Measurements from ENCODE around the gene CTNND2. TPM values are rescaled to one million over a fixed set of nuclear protein-coding genes. Genes with fewer than 3 reads are reported as not detected.

CTNND2 gene, protein sequence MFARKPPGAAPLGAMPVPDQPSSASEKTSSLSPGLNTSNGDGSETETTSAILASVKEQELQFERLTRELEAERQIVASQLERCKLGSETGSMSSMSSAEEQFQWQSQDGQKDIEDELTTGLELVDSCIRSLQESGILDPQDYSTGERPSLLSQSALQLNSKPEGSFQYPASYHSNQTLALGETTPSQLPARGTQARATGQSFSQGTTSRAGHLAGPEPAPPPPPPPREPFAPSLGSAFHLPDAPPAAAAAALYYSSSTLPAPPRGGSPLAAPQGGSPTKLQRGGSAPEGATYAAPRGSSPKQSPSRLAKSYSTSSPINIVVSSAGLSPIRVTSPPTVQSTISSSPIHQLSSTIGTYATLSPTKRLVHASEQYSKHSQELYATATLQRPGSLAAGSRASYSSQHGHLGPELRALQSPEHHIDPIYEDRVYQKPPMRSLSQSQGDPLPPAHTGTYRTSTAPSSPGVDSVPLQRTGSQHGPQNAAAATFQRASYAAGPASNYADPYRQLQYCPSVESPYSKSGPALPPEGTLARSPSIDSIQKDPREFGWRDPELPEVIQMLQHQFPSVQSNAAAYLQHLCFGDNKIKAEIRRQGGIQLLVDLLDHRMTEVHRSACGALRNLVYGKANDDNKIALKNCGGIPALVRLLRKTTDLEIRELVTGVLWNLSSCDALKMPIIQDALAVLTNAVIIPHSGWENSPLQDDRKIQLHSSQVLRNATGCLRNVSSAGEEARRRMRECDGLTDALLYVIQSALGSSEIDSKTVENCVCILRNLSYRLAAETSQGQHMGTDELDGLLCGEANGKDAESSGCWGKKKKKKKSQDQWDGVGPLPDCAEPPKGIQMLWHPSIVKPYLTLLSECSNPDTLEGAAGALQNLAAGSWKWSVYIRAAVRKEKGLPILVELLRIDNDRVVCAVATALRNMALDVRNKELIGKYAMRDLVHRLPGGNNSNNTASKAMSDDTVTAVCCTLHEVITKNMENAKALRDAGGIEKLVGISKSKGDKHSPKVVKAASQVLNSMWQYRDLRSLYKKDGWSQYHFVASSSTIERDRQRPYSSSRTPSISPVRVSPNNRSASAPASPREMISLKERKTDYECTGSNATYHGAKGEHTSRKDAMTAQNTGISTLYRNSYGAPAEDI (N-terminal part only)
- total RNA-seq = 10 to 100 TPM in 1 of 4 donors, under 1 TPM in 2, not detected in 1; 0.18 to 14.9 (median 0.47) TPM

DNA sequence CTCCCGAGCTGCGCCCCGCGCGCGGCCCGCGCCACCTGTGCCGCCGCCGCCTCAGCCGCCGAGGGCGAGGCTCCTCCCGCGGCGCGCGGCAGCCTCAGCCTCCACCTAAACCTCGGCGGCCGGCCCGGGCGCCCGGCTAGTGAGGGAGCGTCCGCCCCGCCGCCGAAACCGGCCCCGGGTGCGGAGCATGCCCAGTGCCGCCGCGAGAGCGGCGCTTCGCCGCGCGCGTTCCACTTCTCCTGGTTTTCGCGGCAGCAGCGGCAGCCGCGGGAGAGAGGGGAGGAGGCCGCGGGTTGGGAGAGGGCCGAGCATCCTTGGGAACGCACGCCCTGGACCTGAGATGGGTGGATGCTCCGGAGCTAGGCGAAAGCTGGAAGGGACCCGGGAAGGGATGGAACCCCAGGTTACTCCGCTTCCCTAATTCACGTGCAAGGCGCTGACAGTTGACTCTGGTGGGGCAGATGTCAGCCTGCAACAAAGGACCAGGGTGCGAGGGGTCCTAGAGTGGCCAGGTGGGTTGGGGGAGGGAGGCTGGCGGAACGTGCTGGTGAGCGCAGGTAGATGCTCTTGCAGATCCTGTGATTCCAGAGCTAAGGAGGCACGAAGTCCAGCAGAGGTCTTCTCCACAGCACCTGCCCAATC, at the start of gene CTNND2:
Gene CTNND2 (minus strand): TSS at position 182 of the 642 bp plus-strand sequence. CDS start 593 bp downstream, outside the sequence.
- Histone ChIP-seq H3K4me3 (peak within 1 kb of the TSS in 3 of 4 donors; percentile 18 to 40 (median 36)), H3K9me3 (no peaks in the 10 kb centered on the region), H3K4me1 (peaks cover 0 to 8% (median 0%) of the 10 kb centered on the region in 4 donors), H3K36me3 (no peaks in the 10 kb centered on the region), H3K27ac (no peak within 1 kb of the TSS), H3K27me3 (no peaks in the 10 kb centered on the region)
- TF ChIP-seq POLR2A (IDR thresholded peaks at IDR 0.05) = no peak
- TF ChIP-seq, protein P1, sequence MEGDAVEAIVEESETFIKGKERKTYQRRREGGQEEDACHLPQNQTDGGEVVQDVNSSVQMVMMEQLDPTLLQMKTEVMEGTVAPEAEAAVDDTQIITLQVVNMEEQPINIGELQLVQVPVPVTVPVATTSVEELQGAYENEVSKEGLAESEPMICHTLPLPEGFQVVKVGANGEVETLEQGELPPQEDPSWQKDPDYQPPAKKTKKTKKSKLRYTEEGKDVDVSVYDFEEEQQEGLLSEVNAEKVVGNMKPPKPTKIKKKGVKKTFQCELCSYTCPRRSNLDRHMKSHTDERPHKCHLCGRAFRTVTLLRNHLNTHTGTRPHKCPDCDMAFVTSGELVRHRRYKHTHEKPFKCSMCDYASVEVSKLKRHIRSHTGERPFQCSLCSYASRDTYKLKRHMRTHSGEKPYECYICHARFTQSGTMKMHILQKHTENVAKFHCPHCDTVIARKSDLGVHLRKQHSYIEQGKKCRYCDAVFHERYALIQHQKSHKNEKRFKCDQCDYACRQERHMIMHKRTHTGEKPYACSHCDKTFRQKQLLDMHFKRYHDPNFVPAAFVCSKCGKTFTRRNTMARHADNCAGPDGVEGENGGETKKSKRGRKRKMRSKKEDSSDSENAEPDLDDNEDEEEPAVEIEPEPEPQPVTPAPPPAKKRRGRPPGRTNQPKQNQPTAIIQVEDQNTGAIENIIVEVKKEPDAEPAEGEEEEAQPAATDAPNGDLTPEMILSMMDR (IDR thresholded peaks at IDR 0.05) = no peak
- no peak for DNase-seq

DNA sequence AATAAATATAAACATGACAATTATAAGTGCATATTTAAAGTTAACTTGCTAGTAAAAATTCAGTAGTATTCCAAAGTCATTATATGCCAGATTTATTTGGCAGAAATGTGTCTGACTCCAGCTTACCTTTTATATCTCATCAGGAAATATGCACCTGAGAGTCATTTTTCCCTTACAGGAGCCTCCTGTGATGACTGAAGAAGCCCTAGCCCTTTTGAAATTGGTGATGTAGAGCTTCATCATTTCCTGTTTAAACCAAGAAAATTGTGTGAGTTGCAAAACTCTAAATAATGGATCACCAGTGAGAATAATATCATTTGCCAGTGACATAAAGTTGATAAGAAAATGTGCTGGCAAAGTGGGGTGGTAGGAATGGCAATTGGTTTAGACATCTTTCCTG, 42.1 kb upstream of the CTNND2 start:
- DNase-seq = no peak
- Histone ChIP-seq H3K4me1 (no peaks in the 10 kb centered on the region), H3K27ac (no peak overlapping the region), H3K4me3 (no peak overlapping the region), H3K27me3 (no peaks in the 10 kb centered on the region), H3K9me3 (no peaks in the 10 kb centered on the region), H3K36me3 (no peaks in the 10 kb centered on the region)
- TF ChIP-seq POLR2A (IDR thresholded peaks at IDR 0.05) = no peak
- TF ChIP-seq, protein P1 (IDR thresholded peaks at IDR 0.05) = no peak

DNA sequence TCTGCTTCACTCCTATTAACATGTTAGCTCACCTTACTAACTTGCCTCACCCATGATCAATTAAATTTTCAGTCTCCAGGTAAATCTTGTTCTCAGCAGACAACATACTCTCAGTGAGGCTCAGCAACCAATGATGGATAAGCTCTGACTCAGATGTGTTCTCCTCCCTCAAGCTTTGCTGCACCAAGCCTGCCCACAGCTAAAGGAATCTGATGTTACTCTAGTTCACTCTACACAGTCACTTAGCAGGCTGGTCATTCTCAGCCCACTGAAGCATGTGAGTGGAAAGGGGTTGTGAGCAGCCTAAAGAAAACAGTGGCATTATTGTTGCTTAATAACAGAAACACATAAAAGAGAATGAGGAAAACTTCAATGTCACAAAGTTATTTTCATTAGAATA, 37.3 kb upstream of the CTNND2 start:
- H3K9me3 ChIP-seq = no peaks in the 10 kb centered on the region
- no peak for DNase-seq
- no peaks in the 10 kb centered on the region for H3K36me3 ChIP-seq
- no peak overlapping the region for H3K27ac ChIP-seq
- H3K4me1 ChIP-seq = no peaks in the 10 kb centered on the region
- no peak for TF ChIP-seq POLR2A (IDR thresholded peaks at IDR 0.05)
- TF ChIP-seq, protein P1 (IDR thresholded peaks at IDR 0.05) = no peak
- no peak overlapping the region for H3K4me3 ChIP-seq
- H3K27me3 ChIP-seq = no peaks in the 10 kb centered on the region

DNA sequence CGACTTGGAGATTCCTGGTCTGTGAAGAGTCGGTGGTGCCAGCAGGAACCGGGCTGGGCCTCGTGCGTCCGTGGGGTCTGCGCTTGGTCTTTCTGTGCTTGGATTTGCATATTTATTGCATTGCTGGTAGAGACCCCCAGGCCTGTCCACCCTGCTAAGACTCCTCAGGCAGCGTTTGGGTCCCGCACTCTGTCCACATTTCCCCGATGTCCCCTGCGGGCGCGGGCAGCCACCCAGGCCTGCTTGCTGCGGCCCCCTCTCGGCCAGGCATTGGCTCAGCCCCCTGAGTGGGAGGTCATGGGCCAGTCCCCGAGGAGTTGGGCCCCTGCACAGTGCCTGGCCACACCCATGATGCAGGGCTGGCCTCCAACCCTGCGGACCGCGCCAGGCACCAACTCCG, 27.4 kb upstream of the CTNND2 start:
- no peaks in the 10 kb centered on the region for H3K4me1 ChIP-seq
- DNase-seq = no peak
- H3K36me3 ChIP-seq = no peaks in the 10 kb centered on the region
- H3K27ac ChIP-seq = no peak overlapping the region
- no peaks in the 10 kb centered on the region for H3K27me3 ChIP-seq
- H3K4me3 ChIP-seq = no peak overlapping the region
- H3K9me3 ChIP-seq = no peaks in the 10 kb centered on the region
- TF ChIP-seq POLR2A (IDR thresholded peaks at IDR 0.05) = no peak
- TF ChIP-seq, protein P1 (IDR thresholded peaks at IDR 0.05) = no peak

DNA sequence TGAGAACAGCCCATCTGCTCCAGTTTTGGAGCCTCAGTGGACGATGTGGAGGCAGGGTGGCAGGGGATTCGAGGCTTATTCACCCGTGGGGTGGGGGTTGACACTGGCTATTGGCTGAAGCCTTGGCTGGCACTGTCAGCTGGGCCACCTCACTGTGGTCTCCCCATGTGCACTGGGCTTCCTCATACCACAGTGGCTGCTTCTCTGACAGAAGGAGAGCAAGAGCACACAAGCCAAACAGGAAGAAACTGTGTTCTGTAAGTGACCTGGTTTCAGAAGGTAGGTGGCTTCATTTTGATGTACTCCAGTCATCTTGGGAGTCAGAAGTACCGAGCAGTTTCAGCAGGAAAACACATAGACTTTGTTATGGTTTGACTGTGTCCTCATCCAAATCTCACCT, 24.7 kb upstream of the CTNND2 start:
- Histone ChIP-seq H3K27me3 (no peaks in the 10 kb centered on the region), H3K9me3 (no peaks in the 10 kb centered on the region), H3K27ac (no peak overlapping the region), H3K4me3 (no peak overlapping the region), H3K4me1 (no peaks in the 10 kb centered on the region), H3K36me3 (no peaks in the 10 kb centered on the region)
- TF ChIP-seq POLR2A (IDR thresholded peaks at IDR 0.05) = no peak
- TF ChIP-seq, protein P1 (IDR thresholded peaks at IDR 0.05) = no peak
- DNase-seq = no peak

All from Peyer's patch (tissue), 4 donors.